OCI-LY1 (cell line): ENCODE data around the gene SLC24A4.

Experiments
- CTCF ChIP-seq: fragments of 200-600 bp; sonication (generic), shearing (Covaris generic); IDR thresholded peaks from 2 replicates; pipeline ENCODE4 v1.5.1; 2017; ENCODE audit warnings: mild to moderate bottlenecking, antibody characterized with exemption, low read length, moderate library complexity, mixed read lengths
- EZH2 ChIP-seq: fragments of 200-600 bp; sonication (generic), shearing (Covaris generic); IDR thresholded peaks from 2 replicates; pipeline ENCODE4 v1.8.0; 2017; ENCODE audit warnings: borderline replicate concordance, mixed run types, mild to moderate bottlenecking, antibody characterized with exemption, low read length, moderate library complexity, mixed read lengths

GRCh38 chr14:92288994-92289660 lies 33.8 kb upstream of the SLC24A4 start:
- TF ChIP-seq CTCF (no peak), EZH2 (no peak)
